OCI-M1 (cell line): ENCODE data around the gene HERC4.

Experiments used
- DNase-seq: peaks from one replicate; lab custom pipeline; 2025; lab: John Stamatoyannopoulos, UW

The HERC4 gene, protein sequence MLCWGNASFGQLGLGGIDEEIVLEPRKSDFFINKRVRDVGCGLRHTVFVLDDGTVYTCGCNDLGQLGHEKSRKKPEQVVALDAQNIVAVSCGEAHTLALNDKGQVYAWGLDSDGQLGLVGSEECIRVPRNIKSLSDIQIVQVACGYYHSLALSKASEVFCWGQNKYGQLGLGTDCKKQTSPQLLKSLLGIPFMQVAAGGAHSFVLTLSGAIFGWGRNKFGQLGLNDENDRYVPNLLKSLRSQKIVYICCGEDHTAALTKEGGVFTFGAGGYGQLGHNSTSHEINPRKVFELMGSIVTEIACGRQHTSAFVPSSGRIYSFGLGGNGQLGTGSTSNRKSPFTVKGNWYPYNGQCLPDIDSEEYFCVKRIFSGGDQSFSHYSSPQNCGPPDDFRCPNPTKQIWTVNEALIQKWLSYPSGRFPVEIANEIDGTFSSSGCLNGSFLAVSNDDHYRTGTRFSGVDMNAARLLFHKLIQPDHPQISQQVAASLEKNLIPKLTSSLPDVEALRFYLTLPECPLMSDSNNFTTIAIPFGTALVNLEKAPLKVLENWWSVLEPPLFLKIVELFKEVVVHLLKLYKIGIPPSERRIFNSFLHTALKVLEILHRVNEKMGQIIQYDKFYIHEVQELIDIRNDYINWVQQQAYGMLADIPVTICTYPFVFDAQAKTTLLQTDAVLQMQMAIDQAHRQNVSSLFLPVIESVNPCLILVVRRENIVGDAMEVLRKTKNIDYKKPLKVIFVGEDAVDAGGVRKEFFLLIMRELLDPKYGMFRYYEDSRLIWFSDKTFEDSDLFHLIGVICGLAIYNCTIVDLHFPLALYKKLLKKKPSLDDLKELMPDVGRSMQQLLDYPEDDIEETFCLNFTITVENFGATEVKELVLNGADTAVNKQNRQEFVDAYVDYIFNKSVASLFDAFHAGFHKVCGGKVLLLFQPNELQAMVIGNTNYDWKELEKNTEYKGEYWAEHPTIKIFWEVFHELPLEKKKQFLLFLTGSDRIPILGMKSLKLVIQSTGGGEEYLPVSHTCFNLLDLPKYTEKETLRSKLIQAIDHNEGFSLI

DNA sequence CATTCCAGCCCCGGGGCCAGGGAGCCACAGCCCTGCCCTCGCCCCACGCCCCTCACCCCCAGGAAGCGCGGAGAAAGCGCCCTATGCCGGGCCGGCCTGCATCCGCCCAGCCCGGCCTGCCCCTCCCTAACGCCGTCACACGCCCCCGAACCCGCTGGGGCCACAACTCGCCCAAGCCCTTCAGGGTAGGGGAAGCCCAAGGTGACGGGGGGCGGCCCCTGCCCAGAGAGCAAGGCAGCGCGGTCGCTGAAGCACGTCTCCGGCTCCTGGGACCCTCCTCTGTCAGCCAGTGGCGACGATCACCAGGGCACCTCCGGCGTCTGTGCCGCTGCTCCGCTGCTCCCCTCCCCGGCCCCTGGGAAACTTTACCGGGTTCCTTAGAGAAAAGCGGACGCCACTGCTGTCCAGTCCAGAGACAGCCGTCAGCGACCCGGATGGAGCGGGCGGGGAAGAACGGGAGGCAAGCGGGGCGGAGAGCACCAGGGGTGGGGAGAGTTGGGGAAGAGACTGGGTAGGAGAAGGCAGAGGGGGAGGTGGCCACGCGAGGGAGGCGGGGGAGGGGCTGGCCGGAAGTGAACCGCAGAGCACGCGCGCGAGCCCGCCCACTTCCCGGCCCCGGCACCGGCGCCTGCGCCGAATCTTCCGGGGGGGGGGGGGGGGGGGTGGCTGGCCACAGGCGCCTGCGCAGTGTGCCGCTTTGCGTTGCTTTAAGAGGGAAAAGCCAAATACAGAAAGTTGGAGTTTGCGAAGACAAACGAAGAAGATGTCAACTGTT is at the start of gene HERC4:
Gene HERC4 (minus strand): TSS at position 509 of the 775 bp plus-strand sequence. CDS start 2,175 bp downstream, outside the sequence.
- peak; percentile 96 for DNase-seq

DNA sequence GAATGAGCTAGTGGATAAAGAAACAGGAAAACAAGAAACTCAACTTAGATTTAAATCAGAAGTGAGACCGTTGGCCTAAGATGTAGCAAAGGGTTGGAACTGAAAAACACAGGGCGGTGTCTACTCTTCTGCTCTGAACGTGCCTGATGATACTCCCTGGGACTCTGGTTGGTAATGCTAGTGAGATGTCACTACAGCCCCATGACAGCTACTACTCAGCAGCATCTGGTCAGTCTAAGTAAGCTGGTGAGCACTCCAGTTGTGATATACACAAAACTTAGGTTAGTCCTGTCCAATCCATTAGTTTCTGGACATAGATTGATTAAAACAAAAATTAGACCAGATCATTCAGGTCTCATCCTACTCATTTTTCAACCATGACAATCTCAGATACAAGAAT is 49.6 kb upstream of the HERC4 start:
- no peak for DNase-seq

DNA sequence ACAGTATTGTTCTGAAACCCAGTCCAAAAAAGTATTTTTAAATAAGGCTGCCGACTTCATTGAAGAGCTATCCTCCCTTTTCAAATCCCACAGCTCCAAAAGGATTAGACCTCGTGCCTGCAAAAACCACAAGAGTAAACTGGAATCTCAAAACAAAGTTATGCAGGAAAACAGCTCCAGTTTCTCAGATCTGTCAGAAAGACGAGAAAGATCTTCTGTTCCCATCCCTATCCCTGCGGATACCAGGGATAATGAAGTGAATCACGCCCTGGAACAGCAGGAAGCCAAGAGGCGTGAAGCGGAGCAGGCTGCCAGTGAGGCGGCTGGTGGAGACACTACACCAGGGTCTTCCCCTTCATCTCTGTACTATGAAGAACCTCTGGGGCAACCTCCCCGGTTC is 46.8 kb upstream of the HERC4 start:
- no peak for DNase-seq

DNA sequence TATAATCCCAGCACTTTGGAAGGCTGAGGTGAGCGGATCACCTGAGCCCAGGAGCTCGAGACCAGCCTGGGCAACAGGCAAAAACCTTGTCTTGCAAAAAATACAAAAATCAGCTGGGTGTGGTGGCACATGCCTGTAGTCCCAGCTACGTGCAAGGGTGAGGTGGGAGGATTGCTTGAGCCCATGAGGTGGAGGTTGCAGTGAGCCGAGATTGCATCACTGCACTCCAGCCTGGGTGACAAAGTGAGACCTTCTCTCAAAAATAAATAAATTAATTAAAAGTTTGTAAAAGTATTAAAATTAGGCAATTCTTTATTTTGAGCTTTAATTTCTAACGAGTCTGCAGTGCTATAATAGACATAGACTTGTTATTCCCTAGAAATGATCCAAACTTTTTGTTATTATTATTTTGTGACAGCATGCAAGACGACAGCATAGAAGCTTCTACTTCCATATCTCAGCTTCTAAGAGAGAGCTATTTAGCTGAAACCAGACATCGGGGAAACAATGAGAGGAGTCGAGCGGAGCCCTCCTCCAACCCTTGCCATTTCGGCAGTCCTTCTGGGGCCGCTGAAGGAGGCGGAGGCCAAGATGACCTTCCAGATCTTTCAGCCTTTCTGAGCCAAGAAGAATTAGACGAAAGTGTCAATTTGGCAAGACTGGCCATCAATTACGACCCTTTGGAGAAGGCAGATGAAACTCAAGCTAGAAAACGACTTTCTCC is 46.1 kb upstream of the HERC4 start:
- DNase-seq: no peak

DNA sequence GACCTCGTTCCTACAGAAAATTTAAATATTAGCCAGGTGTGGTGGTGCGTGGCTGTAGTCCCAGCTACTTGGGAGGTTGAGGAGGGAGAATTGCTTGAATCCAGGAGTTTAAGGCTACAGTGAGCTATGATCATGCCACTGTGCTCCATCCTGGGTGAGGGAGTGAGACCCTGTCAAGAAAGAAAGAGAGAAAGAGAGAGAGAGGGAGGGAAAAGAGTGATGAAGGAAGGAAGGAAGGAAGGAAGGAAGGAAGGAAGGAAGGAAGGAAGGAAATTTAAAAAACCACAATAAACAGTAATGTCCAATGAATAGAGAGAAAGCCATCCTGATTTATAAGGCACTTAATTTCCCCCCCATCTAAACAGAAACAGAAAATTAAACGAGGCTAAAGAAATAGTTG is 43.6 kb upstream of the HERC4 start:
- no peak for DNase-seq

DNA sequence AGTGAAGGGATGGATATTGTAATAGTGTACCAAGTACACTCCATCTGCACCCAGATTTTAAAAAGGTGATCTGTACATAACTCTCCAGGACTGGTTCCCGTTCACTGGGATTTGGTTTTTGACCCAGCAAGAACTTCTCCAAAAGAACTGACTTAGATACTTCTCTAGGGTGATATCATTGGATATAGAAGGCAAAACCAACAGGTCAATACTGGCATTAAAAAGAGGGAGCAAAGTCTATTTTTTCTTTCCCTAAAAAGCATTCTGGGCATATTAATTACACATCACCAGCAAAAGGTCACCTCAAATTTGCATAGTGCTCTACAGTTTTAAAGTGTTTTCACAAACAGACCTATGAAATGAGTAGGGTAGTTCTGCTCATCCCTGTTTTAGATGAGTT is 37.8 kb upstream of the HERC4 start:
- no peak for DNase-seq

DNA sequence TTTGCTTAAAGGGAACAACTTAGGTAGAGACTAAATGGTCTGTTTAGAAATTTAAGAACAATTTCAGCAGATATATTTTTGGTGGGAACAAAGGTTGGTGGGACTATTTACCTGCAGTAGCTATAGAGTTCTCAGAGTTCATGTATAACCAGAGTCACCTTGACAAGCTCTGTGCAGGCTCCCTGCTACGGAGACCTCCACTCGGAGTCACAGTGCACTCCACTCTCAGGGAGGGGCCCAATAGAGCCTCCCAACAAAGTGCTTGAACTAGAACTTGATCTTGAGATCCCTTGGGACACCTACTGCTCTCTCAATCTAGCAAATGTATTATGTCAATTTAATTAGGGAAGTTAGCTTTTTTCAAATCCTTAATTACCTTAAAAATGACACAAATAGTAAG is 36.5 kb upstream of the HERC4 start:
- DNase-seq: no peak

DNA sequence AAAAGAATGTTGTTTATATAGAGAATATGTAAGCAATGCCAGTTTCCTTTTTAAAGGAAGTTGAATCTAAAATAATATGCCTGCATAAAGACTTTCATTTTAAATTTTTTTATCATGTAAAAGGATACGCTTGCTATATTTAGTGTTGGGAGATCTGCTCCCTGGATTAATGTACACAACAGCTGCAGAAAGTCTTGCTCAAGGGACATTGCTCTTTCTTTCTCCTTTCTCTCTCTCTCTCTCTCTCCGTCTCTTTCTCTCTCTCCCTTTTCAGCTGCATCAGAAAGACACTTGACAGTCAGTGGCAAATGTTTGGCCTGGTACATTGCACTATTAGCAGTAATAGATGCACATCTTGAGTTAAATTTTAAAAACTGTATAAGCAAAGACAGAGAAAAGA is 34.9 kb upstream of the HERC4 start:
- DNase-seq: no peak

DNA sequence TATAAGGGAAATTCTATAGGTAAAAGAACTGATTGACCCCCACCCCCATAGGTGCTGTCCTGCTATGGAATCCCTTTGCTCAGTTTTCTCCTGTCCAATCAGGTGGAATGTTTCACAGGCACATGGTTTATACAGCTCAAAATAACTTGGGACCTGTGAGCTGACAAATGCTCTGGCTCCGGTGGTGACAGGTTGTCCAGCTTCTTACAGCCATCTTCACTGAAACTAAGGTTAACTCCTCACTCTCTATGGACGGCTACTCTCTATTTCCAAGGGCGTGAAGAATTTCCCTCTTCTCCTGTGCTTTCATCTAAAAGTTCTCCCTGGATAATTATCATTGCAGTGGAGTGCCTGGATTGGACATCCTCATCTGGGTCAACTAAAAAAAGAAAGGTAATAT is 34.2 kb upstream of the HERC4 start, which contains the start of gene MYPN:
Gene MYPN (plus strand): TSS at position 158 of the 400 bp plus-strand sequence. CDS start 11,951 bp downstream, outside the sequence.
- DNase-seq: no peak

DNA sequence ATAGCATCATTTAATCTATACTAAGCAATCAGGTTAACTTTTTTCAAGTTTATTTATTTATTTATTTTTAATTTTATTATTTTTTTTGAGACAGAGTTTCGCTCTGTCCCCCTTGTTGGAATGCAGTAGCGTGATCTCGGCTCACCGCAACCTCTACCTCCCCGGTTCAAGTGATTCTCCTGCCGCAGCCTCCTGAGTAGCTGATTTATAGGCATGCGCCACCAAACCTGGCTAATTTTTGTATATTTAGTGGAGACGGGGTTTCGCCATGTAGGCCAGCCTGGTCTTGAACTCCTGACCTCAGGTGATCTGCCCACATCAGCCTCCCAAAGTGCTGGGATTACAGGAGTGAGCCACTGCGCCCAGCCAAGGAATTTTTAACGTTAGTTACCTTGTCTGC is 33.6 kb upstream of the HERC4 start:
- DNase-seq: no peak

DNA sequence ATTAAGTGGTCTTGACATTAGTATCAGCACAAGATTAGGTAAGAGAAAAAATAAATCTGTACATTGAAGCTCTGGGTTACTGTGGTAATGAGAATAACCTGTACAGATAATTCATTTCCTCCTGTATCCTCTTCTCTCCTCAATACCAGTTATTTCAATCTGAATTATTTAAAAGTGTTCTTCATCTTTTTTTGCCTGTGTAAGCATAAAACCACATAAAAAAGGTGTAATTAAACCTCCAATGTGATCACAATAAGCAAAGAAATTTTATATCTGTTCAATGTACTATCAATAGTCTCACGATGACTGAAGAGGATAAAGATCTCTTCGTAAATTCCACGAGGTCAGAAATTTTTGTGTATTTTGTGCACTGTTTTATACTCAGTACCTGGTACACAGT is 33.0 kb upstream of the HERC4 start:
- DNase-seq: no peak

DNA sequence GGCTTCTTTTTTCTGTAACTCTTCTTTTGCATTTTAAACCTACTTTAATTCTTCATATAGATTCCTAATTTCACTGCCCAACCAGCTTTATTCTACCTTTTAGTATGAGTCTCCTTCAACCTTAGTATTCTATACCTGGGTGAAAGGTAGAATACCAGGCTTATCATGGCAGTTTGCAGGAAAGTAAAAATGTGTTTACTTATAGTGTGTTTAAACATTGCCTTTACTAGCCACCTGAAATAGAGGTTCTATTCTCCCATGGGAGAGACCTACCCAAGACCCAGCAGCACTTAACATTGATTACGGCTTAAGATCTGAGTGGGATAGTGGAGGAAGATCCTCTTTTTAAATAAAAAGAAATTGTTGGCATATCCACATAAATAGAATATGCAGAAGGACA is 32.6 kb upstream of the HERC4 start:
- no peak for DNase-seq

DNA sequence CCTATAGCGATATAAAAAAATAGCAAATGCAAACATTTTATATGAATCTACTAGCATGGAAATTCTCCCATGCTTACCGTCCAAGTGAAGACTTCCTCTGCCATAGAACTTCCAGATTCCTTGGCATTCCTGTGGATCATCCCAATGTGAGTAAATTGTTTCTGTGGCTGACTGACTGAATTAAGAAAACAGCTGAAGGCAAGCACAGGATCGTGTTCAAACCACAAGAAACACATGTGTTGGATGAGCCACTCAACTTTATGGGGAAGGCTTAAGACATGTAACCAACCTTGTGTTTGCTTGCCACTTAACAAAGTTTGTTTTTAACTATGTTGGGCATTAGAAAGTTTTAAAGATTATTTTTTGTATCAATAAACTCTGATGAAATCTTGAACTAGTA is 31.6 kb upstream of the HERC4 start:
- DNase-seq: peak; percentile 13

DNA sequence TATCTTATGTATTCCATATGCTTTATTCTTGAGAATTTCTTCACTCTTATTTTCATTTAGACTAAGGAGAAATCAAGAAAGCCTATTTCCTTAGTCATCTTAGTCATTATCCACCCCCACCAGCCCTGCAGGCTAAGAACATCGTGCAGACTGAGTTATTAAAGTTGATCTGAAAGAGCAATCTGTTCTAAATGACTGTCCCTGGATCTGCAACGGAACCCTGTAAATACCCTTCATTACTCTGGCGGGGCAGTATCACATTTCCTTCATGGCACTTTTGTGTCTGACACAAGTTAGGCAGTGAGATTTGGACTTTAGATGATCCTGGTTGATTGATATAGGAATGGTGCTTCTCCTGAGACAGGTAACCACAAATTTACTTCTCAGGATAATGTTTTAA is 30.7 kb upstream of the HERC4 start:
- DNase-seq: peak; percentile 32

DNA sequence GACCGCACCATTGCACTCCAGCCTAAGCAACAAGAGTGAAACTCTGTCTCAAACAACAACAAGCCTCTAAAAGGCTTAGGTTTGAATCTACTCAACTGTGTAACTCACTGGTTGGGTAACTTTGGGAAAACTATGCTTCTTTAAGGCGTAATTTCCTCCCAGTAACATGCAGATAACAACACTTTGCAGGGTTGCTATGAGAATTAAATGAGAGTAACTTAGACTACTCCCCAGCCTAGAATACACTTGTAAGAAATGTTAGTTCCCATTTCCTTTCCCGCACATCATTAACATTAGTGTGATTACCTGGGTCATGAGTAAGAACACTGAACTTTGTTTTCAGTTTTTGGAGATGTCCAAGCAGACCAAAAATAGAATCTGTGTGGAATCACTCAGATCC is 28.8 kb upstream of the HERC4 start:
- no peak for DNase-seq

DNA sequence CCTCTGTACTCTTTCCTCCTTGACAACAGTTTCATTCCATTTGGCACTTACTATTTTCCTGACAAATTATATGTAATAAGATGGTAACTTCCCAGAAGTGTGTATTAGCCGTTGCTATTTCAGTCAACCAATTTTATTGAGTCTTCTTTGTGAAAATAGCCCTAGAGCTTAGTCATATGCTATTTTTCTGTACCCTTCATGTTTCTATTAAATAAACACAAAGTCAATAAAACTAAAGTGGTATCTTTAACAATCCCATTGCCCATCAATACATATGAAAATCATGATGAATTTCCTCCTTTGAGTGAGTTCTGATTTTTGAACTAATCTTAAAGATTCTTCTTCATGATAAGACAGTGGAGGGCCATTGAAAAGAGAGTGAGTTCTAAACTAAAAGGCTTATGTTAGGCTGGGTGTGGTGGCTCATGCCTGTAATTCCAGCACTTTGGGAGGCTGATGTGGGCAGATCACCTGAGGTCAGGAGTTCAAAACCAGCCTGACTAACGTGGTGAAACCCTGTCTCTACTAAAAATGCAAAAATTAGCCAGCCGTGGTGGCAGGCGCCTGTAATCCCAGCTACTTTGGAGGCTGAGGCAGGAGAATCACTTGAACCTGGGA is 28.3 kb upstream of the HERC4 start:
- no peak for DNase-seq

DNA sequence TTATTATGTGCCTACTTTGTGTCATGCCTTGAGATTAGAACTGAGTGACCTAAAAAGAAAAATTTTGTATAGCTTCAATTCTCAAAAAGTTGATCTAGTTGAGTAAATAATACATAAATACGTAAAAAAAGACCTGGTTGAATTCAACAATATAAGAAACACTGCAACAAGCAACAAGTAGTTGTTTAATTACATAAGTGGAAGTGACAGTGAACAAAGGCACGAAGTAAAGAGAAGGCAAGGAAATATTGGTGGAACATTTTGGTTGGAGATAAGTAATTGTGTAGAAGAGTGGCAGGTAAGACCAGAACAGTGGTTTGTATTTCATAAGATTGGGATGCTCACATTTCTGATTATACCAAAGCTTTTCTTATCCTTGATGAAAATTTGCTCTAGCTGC is 26.0 kb upstream of the HERC4 start:
- DNase-seq: no peak

DNA sequence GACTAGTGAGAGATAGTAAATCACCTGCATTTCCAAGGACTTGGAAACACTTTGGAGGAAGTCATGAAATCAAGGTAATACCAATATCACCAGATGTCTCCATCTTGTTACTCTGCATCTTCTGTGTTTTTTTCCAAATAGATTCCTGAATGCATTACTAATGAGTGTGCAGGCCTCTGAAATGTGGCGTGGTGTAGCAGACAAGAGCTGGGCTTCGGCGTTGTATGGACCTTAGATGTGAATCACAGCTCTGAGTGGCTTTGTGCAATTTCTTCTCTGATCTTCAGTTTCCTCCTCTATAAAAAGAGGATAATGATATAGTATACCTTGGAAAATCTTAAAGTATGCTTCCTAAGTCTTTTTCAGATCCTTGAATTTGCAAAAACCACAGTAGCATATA is 24.7 kb upstream of the HERC4 start:
- DNase-seq: no peak

DNA sequence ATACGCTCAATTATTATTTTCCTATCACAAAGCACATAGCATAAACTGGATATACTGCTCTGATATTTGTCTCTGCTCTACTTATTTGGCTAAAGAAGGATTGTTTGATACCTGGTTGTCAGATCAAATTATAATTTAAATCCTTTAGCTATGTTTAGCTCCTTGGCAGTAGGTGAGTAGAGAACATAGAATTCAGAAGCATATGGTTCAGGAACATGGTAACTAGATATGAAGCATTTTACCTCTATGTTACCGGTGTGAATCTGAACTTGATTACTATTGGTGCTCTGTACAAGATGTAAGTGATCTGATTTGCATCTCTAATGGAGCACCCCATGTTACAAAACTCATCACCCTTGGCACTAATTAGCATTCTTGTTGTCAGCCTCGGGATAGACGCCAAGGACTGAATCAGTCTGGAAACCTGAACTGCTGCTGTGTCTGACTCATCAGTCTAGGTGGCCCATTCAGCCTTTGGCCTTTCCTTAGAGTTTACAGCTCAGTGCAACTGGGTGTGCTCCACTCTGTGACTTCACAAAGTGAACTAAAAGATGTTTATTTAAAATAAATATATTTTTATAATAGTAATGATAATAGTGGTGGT is 21.9 kb upstream of the HERC4 start:
- no peak for DNase-seq

DNA sequence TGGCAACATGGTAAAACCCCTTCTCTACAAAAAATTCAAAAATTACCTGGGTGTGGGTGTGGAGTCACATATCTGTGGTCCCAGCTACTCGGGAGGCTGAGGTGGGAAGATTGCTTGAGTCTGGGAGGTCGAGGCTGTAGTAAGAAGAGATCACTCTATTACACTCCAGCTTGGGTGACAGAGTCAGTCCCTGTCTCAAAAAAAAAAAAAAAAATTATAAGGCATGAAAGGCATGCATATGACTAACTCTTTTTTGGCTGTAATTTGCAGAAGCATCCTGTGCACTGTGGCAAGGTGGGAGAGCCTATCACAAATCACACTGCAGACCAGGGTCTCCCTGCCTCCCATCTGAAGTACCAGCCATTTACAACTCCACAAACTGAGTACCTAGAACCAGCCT is 20.1 kb upstream of the HERC4 start:
- DNase-seq: no peak
